AG04450 (cell line): ENCODE measurements around the gene RNU6-7. TPM values are rescaled to one million over a fixed set of nuclear protein-coding genes. Genes with fewer than 3 reads are reported as not detected.

Source experiments
- CTCF ChIA-PET: fragments of 300-600, 350-600 bp; formaldehyde crosslinking; extraction: SDS; loops from one replicate; lab custom pipeline; 2022; ENCODE audit warnings: antibody characterized with exemption, inconsistent platforms; lab: Charles Lee
- POLR2A ChIA-PET: fragments of 350-600 bp; formaldehyde crosslinking; extraction: SDS; loops from one replicate; lab custom pipeline; 2021; ENCODE audit warnings: antibody characterized with exemption, inconsistent platforms; lab: Yijun Ruan, JAX
- DNase-seq: peaks from one replicate; pipeline ENCODE4 v3.0.0-alpha.2; 2011; ENCODE audit warnings: low read depth, low spot score
- H3K27ac ChIP-seq: one replicate; pipeline ENCODE4 v1.5.1; 2012; ENCODE audit warnings: low read depth, low read length, control low read depth
- H3K27me3 ChIP-seq: one replicate; pipeline ENCODE4 v1.6.0; 2012; ENCODE audit warnings: low read length; ENCODE audit not compliant: control insufficient read depth, insufficient read depth
- H3K4me3 ChIP-seq: 2 replicates; pipeline ENCODE4 v1.5.1; 2011; ENCODE audit warnings: mild to moderate bottlenecking, low read depth, low read length, control low read depth
- H3K9me3 ChIP-seq: 2 replicates; pipeline ENCODE4 v1.5.1; 2012; ENCODE audit warnings: low read length; ENCODE audit not compliant: control insufficient read depth, insufficient read depth
- polyA plus RNA-seq: library from polyadenylated mRNA; depleted of rRNA; stranded (reverse); fragments of >200 nt; gene quantifications from 2 replicates; pipeline ENCODE4 v1.2.3, GENCODE V29; 2011
- TF ChIP-seq, protein P1 (sequence below): IDR thresholded peaks from 2 replicates; pipeline ENCODE4 v1.5.1; 2011; ENCODE audit warnings: low read depth, low read length, control low read depth, inconsistent platforms

Gene RNU6-7
- polyA plus RNA-seq, 1 experiment, result not detected

DNA sequence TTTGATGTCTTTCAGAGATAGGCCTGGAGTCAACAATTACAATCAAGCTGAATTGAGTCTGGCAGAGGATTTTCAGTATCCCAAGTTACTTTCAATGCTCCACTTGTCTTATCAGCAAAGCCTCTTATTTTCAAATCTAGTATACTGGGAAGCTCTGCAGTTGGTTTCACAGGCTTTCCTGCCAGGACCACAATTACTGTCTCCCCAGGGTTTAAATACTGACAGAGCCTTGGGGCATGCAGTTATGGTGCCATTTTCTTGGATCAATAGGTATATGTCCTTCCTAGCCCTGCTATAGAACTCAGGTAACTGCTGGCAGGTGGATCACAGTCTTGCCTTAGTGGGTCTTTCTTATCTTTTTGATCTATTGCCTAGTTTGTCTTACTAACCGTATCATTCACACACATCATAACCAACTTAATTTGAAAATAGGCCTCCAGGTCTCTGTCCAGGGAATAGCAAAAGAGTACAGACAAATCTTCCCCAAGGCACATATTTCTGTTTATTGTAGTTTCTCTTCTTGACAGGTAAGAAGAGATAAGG, 23.6 kb downstream of the RNU6-7 start:
- POLR2A ChIA-PET, result no interaction called here
- no peak overlapping the region for H3K4me3 ChIP-seq
- CTCF ChIA-PET, result interaction anchor here (0.9 to 1.5 kb wide), 7 partner anchors 10 to 151 kb away, joined by 3 to 7 read pairs (median 5); no protein-coding TSS in a partner anchor

DNA sequence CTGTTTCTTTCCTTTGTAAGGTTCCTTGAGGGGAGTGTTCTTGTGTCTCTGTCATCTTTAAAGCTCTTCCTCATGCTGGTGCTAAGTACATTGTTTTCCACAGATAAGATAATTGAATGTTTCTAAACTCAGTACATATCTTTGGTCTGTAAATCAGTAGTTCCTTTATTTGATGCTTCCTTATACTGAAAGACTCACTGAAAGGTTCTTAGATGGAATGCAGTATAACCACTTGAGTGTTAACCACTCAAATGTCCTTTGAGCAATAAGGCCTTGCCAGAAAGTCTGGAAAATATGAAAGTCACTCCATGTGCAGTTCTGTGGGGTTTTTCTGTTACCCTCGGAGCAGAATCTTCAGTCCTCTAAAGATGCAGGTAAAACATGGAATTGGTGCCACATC, 24.2 kb downstream of the RNU6-7 start:
- ChIA-PET CTCF (interaction anchor here (1.2 to 1.3 kb wide), 2 partner anchors 11 to 71 kb away, joined by 3 to 5 read pairs; no protein-coding TSS in a partner anchor), POLR2A (no interaction called here)
- H3K27ac ChIP-seq, result no peak overlapping the region
- no peaks in the 10 kb centered on the region for H3K27me3 ChIP-seq
- H3K4me3 ChIP-seq, result no peak overlapping the region
- TF ChIP-seq, protein P1, sequence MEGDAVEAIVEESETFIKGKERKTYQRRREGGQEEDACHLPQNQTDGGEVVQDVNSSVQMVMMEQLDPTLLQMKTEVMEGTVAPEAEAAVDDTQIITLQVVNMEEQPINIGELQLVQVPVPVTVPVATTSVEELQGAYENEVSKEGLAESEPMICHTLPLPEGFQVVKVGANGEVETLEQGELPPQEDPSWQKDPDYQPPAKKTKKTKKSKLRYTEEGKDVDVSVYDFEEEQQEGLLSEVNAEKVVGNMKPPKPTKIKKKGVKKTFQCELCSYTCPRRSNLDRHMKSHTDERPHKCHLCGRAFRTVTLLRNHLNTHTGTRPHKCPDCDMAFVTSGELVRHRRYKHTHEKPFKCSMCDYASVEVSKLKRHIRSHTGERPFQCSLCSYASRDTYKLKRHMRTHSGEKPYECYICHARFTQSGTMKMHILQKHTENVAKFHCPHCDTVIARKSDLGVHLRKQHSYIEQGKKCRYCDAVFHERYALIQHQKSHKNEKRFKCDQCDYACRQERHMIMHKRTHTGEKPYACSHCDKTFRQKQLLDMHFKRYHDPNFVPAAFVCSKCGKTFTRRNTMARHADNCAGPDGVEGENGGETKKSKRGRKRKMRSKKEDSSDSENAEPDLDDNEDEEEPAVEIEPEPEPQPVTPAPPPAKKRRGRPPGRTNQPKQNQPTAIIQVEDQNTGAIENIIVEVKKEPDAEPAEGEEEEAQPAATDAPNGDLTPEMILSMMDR, result no peak
- no peaks in the 10 kb centered on the region for H3K9me3 ChIP-seq
- DNase-seq, result no peak

More for the DNA sequence above, 23.6 kb downstream of the RNU6-7 start:
- DNase-seq, result no peak
- Histone ChIP-seq H3K27me3 (no peaks in the 10 kb centered on the region), H3K9me3 (no peaks in the 10 kb centered on the region), H3K27ac (no peak overlapping the region)
- TF ChIP-seq, protein P1, result no peak

DNA sequence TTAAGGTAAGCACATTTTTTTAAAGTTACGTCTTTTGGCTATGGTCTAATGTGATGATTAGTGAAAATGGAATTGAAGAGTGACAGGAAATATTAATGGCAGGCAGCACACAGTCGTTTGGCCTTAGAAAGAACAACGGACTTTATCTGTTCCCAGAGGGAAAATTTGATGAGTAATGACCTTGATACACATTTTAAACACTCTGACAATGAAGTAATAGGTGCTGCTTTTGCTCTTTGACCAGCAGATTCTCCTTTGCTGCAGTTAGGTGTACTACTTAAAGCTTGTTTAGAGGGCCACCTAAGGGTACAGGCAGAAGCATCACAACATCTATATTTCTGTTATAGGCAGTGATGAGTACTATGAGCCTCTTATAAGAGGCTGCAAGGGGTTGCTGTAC, 28.3 kb downstream of the RNU6-7 start:
- DNase-seq, result no peak
- TF ChIP-seq, protein P1, result no peak
- POLR2A ChIA-PET, result no interaction called here
- CTCF ChIA-PET, result interaction anchor here (1.0 kb wide), 1 partner anchor 157 kb away, joined by 3 read pairs; no protein-coding TSS in a partner anchor
- no peak overlapping the region for H3K27ac ChIP-seq
- no peak overlapping the region for H3K4me3 ChIP-seq
- no peaks in the 10 kb centered on the region for H3K27me3 ChIP-seq
- H3K9me3 ChIP-seq, result no peaks in the 10 kb centered on the region

DNA sequence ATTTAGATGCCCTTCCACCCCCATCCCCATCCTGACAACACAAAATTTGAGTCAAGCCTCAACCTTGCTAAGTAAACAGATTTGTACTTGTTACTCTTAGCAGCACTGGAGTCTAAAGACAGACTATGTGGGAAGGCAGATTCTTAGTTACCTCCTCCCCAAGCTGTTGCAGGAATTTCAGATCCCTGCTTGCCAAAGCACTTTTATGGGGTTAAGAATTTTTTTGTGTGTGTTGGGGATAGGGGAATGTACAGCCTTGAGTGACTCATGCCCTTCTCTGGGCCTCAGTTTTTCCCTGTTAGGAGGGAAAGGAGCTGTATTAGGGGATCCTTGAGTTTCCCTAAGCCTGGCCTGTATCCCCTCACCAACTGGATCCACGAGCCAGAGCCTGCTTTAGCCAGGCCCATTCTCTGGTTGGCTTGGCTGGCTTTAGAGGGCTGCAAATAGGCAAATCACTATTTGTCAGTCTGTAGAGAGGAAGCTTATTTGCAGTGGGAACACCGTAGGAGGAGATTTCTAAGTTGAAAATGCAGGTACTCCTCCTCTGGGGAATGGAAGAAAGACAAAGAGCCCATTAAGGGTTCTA, 28.9 kb downstream of the RNU6-7 start:
- ChIA-PET CTCF (interaction anchor here (0.7 to 1.0 kb wide), 2 partner anchors 15 to 158 kb away, joined by 3 read pairs; no protein-coding TSS in a partner anchor), POLR2A (interaction anchor here (0.5 kb wide), 1 partner anchor 9 kb away, joined by 3 read pairs; no protein-coding TSS in a partner anchor)
- Histone ChIP-seq H3K27me3 (no peaks in the 10 kb centered on the region), H3K4me3 (no peak overlapping the region), H3K9me3 (no peaks in the 10 kb centered on the region), H3K27ac (no peak overlapping the region)
- TF ChIP-seq, protein P1, result no peak
- peak; percentile 21 for DNase-seq

DNA sequence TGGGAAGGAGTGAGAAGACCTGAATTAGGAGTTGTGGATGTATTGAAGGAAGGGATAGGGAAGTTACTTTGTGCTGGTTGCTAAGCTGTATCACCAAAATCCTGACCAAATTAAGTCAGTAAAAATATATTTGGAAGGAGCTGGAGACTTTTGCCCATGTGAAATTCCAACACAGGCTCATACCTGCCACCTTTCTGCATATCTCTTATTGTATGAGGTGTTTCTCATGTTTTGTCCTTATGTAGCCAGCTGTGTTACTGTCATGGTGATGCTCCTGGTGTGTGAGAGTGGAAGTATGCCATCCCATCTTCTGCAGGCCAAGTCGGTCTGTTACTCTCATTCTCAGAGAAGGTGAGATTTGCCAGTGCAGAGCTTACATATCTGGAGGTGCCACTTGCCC, 30.6 kb downstream of the RNU6-7 start:
- DNase-seq, result no peak
- TF ChIP-seq, protein P1, result no peak
- H3K27ac ChIP-seq, result no peak overlapping the region
- H3K9me3 ChIP-seq, result no peaks in the 10 kb centered on the region
- POLR2A ChIA-PET, result no interaction called here
- CTCF ChIA-PET, result interaction anchor here (1.1 kb wide), 1 partner anchor 23 kb away, joined by 3 read pairs; no protein-coding TSS in a partner anchor
- H3K27me3 ChIP-seq, result no peaks in the 10 kb centered on the region
- no peak overlapping the region for H3K4me3 ChIP-seq
